NCI-H2171 (cell line): Measurements from ENCODE around the gene EIF2S2.

Experiments
- DNase-seq: peaks from one replicate; lab custom pipeline; 2025; lab: John Stamatoyannopoulos, UW

The EIF2S2 gene

GRCh38 chr20:34089655-34090345 is 22.2 kb downstream of the EIF2S2 start:
- DNase-seq: no peak

DNA sequence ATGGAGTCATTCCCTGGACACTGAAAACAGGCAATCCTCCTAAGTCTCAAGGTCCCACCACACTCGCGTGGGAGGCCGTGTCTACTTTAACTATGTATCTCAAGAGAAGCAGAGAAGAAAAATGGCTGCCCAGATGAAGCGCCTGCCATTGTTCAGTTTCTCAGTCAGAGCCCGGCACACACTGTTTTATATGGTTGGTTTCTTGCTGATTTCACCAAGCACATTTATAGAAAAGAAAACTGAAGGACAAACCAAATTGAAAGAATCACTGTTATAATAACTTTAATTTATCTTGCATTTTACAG is 22.9 kb downstream of the EIF2S2 start:
- no peak for DNase-seq

- DNase-seq: no peak
These were observed 23.5 kb downstream of the EIF2S2 start for GRCh38 chr20:34088305-34089174.

DNA sequence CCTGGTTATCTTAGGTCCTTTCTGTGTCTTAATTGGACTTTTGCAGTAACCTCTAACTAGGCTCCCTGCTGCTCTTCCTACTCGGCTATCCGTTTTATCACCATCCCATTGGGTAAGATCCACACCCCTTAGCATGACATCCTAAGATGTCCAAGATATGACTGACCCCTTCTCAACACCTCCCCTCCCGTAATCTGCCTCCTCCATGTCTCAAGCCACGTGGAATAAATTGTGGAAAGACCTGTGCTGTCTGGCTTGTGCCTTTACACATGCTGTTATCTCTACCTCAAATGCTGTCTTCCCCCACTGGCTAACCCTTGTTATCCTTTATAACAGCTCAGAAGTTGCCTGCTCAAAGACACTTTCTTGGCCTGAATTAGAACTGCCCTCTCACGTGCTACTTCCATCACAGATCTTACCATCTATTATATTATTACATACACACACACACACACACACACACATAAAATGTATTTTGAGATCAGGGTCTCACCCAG is 26.5 kb downstream of the EIF2S2 start:
- DNase-seq: no peak

DNA sequence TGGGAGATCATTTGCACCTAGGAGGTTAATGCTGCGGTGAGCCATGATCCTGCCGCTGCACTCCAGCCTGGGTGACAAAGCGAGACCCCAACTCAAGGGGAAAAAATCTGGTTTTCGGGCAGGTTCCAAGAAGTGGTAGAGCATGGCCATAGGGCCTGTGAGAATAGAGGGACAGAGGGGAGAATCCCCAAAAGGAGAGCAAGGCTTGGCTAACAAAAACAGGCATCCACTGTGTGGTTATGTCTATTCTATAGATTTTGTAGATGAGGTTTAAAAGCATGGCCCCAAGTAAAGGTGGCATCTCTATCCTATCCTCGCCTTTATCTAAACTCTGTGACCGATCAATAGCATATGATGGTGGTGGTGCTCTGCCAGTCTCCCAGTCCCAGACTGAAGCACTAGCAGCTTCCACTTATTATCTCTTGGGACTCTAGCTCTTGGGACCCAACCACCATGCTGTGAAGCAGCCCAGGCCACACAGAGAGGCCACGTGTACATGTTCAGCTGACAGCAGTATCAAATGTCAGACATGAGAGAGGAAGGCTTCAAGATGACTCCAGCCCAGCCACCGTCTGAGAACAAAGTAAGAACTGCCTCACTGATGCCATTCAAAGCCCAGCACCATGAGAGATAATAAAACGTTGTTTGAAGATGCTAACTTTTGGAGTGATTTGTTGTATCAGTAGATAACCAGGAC is 27.7 kb downstream of the EIF2S2 start:
- DNase-seq: peak; percentile 23

DNA sequence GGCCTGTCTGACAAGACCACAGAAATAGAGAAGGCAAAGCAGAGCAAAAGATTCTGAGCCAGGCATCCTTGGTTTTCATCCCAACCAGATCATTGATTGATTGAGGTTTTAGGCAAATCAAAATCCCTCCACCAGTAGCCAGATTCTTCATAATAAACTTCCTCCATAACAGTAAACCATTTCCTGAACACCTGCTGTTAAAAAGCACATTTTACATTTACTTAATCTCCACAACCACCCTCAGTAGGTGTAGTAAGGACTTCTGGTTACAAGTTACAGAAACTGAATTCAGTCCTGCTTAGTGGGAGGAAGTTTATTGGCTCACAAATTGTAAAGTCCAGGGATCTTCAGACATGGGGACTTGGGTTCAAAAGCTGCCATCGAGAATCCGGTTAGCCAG is 28.3 kb downstream of the EIF2S2 start:
- DNase-seq: no peak

DNA sequence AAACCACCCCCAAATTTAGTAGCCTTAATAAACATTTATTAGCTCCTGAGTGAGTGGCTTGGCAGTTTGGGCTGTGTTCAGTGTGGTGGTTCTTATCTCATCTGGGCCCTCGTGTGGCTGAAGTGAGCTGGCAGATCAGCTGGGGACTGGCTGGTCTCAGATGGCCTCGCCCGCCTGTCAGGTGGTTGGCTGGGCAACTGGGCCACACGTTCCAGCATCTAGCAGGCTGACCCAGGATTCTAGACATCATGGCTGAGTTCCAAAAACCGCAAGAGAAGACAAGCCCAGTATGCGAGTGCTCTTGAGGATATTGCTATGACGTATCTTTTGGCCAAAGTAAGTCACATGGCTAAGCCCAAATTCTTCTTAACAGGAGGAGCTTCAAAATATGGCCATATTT is 28.9 kb downstream of the EIF2S2 start:
- no peak for DNase-seq

DNA sequence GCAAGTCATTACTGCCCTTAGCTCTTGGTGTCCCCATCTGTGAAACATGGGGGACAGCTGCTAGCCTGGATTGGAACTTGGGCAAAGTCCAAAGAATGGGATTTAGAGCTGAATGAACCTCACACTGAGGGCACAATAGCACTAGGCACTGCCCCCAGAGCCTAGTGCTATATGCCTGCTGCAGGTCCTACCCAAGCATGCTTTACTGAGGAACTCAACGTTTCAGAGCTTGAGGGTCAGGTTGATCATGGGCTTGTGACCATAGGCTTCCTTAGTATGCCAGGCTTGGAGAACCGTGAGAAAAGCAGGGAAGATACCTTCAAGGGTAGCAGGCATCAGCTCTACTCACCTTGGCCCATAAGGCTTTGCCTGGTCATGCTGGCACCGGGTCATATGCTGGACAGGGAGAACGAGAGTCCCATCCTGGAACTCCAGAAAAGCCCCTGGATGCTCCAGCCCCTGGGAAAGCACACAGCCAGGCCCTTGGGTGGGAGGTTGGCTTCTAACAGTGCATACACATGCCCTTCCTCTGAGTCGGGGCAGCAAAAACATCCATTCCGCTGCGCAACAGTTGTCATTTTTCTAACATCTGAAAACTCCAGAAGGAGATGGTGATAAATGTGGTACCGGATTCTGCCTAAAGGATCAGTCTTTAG is 29.7 kb downstream of the EIF2S2 start:
- no peak for DNase-seq

GRCh38 chr20:34079818-34080217 is 32.2 kb downstream of the EIF2S2 start:
- DNase-seq: no peak

- no peak for DNase-seq
These were observed 33.5 kb downstream of the EIF2S2 start for GRCh38 chr20:34078540-34078939.

DNA sequence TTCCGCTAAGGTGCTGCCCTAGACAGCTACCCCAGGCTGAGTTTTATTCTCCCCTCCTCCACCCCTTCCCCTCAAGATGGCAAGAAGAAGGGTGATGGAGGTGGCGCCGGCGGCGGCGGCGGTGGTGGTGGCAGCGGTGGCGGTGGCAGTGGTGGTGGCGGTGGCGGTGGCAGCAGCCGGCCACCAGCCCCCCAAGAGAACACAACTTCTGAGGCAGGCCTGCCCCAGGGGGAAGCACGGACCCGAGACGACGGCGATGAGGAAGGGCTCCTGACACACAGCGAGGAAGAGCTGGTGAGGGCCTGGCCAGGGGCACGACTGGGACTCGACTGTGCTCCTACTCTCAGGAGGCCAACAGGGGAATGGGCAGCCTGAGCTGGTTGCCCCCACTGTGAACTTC is 35.1 kb downstream of the EIF2S2 start:
- no peak for DNase-seq

GRCh38 chr20:34075647-34076046 is 36.4 kb downstream of the EIF2S2 start:
- DNase-seq: no peak

DNA sequence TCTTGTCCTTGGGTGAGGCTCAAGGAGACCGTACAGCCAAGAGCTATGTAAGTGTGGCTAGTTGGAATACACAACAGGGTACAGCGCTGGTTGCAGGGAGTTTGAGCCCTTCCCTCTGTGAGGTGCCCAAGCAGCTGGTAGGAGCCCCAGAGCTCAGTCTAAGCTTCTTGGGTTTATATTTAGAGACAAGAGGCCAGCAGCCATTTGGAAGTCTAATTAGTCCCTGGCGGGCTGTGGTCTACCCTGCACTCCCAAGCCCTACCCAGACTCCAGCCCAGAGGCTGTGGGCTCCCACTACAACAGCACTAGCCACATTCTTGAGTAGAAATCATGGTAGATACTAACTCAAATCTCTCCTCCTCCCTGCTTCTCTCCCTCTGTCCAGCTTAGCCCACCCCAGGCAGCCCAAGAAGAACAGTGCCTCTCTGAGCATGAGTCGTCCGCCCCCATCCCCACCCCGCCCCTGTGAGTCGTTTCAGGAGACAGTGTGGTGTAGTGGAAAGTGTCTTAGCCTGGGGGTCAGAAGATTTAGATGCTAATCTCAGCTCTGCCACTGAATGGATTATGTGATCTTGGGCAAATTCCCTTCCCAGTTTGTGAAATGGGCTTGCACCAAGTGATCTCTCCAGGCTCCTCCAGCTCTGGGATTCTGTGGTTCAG is 37.8 kb downstream of the EIF2S2 start:
- no peak for DNase-seq

DNA sequence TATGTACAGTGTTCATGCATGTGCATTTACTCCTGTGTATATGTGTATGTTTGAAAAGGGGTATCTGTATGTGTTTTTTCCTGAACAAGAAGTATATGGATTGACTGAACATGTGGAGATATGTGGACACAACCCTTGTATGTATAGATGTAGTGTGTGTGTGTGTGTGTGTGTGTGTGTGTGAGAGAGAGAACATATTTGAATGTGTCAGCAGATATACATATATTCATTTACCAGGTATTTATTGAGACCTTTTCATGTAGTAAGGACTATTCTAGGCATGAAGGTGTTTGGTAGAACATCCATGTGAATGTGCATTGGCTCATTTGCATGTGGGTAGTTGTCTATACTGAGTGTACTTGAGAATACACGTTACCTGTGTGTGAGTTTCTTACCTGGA is 39.3 kb downstream of the EIF2S2 start:
- no peak for DNase-seq

- no peak for DNase-seq
These were observed 40.0 kb downstream of the EIF2S2 start for GRCh38 chr20:34072076-34072475.

GRCh38 chr20:34070859-34071258 is 41.2 kb downstream of the EIF2S2 start:
- DNase-seq: no peak

GRCh38 chr20:34070079-34070439 is 42.0 kb downstream of the EIF2S2 start:
- no peak for DNase-seq

GRCh38 chr20:34069341-34070078 is 42.5 kb downstream of the EIF2S2 start:
- DNase-seq: peak; percentile 78

- DNase-seq: no peak
These were observed 44.0 kb downstream of the EIF2S2 start for GRCh38 chr20:34068001-34068400.

DNA sequence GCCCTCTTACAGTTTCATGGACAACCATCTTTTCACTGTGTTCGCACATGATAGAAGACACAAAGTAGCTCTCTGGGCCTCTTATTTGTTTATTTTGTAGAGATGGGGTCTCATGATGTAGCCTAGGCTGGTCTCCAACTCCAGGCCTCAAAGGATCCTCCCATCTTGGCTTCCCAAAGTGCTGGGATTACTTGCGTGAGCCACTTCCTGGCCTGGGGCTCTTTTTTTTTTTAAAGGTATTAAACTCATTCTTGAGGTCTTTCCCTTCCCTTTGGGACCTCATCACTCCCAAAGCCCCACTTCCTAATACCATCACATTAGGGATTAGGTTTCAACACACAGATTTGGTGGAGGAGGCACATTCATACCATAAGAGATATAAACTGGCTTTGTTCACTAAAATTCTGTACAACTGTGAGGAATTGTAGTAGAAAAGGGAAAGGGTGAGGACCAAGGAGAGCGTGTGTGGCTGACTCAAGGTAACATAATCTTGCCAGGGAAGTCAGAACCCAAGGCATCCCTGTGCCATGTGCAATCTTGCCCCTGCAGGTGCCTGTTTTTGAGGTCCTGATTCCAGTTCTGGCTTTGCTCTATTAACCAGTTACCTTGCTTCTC is 45.5 kb downstream of the EIF2S2 start:
- DNase-seq: no peak

DNA sequence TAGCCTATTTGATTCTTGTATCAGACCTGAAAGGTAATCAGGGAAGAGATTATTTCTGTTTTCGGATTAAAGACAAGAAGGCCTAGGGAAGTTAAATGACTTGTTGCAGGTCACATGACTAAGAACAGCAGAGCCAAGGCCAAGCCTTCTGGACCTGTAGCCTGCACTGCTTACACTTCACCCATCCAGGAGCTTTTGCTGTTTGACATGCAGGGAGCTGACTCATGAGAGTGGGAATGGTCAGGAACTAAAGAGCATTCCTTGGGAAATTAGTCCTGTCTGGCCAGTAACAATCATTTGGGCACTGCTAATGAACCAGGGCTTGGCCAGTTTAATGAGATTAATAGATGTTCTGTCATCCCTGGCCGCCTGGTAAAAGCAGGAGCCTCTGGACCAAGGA is 46.8 kb downstream of the EIF2S2 start:
- DNase-seq: no peak
